Stimulated activated CD4-positive, alpha-beta T cell treated with anti-CD3 and anti-CD28 coated beads, Interleukin-15, amount 100 ng/mL, for 48 hours (primary cell): ENCODE measurements around the gene AGAP3.
A peak's percentile ranks its signal among the peaks of the same experiment; 100 is the strongest.
"Not testable (repeated sequence)": the region's sequence is repeated elsewhere in the genome, so short reads cannot be mapped to it uniquely, and the experiment has no call there.

Experiments
- DNase-seq, 2 donors: peaks; one replicate each; pipeline ENCODE4 v3.0.0-alpha.2; 2020; ENCODE audit warnings: low read depth in 2 of 2

AGAP3 gene

GRCh38 chr7:151085691-151086620, at the start of gene AGAP3:
Gene AGAP3, plus strand, starts transcription at chr7:151086475. Its CDS starts 267 bp downstream, at chr7:151086742.
- peak in 1 of 2 donors; percentile 27 for DNase-seq

GRCh38 chr7:151038951-151039849, 47.1 kb upstream of the AGAP3 start:
- peak; percentile 76 to 78 for DNase-seq

- DNase-seq: no peak
Observed at GRCh38 chr7:151039850-151040548, 46.3 kb upstream of the AGAP3 start.

- DNase-seq: no peak
Observed at GRCh38 chr7:151040616-151041375, 45.5 kb upstream of the AGAP3 start.

- DNase-seq: not testable (repeated sequence)
Observed at GRCh38 chr7:151043449-151043848, 42.8 kb upstream of the AGAP3 start.

- no peak for DNase-seq
Observed at GRCh38 chr7:151043959-151044358, 42.3 kb upstream of the AGAP3 start.

GRCh38 chr7:151045262-151045661, 41.0 kb upstream of the AGAP3 start:
- DNase-seq: no peak

GRCh38 chr7:151045967-151046366, 40.3 kb upstream of the AGAP3 start:
- no peak for DNase-seq

GRCh38 chr7:151046603-151047573, 39.4 kb upstream of the AGAP3 start:
- no peak for DNase-seq

GRCh38 chr7:151047976-151048815, 38.1 kb upstream of the AGAP3 start, which contains the start of gene ASIC3:
Gene ASIC3, plus strand, starts transcription at chr7:151048531. Its CDS starts 355 bp downstream, at chr7:151048886.
- DNase-seq: no peak

- DNase-seq: no peak
Observed at GRCh38 chr7:151048911-151049463, 37.3 kb upstream of the AGAP3 start.

GRCh38 chr7:151051108-151051507, 35.2 kb upstream of the AGAP3 start:
- peak in 1 of 2 donors; percentile 33 for DNase-seq

- DNase-seq: no peak
Observed at GRCh38 chr7:151053096-151053495, 33.2 kb upstream of the AGAP3 start.

GRCh38 chr7:151053751-151054150, 32.5 kb upstream of the AGAP3 start:
- no peak for DNase-seq

GRCh38 chr7:151056283-151056665, 30.0 kb upstream of the AGAP3 start:
- DNase-seq: no peak

GRCh38 chr7:151056666-151057505, 29.4 kb upstream of the AGAP3 start:
- no peak for DNase-seq

GRCh38 chr7:151057506-151057988, 28.7 kb upstream of the AGAP3 start, which contains the start of gene CDK5:
Gene CDK5, minus strand, starts transcription at chr7:151057897. Its CDS starts 49 bp downstream, at chr7:151057848.
- no peak for DNase-seq
